GM12865 (cell line): ENCODE results near the gene DGCR2.

Source experiments
- DNase-seq: peaks from one replicate; pipeline ENCODE4 v3.0.0; 2010; ENCODE audit warnings: low read depth
- H3K4me3 ChIP-seq: 2 replicates; pipeline ENCODE4 v1.5.1; 2011; ENCODE audit warnings: mild to moderate bottlenecking, low read depth, low read length, control low read depth
- TF ChIP-seq, protein P1 (sequence below): IDR thresholded peaks from 2 replicates; pipeline ENCODE4 v1.5.1; 2011; ENCODE audit warnings: low read length, control low read depth, low read depth, inconsistent platforms; ENCODE audit not compliant: insufficient read depth; ENCODE audit errors: missing control alignments

The DGCR2 gene

DNA sequence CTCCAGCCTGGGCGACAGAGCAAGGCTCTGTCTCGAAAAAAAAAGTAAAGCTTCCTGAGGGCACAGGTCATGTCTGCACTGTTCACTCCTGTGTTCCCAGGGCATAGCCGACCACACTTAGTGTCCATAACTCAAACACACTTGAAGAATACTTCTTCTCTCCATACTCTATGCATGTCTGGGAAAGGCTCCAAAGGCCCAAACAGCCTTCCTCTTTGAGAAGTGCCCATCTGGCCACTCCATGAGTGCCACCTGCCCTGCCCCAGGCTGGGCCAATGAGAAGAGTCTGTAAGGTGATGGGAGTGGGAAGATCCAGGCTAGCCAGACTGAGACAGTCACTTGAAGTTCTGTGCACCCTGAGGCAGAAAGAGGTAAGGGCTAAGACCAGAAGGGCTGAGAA is 24.7 kb downstream of the DGCR2 start:
- no peak for DNase-seq
- TF ChIP-seq, protein P1, sequence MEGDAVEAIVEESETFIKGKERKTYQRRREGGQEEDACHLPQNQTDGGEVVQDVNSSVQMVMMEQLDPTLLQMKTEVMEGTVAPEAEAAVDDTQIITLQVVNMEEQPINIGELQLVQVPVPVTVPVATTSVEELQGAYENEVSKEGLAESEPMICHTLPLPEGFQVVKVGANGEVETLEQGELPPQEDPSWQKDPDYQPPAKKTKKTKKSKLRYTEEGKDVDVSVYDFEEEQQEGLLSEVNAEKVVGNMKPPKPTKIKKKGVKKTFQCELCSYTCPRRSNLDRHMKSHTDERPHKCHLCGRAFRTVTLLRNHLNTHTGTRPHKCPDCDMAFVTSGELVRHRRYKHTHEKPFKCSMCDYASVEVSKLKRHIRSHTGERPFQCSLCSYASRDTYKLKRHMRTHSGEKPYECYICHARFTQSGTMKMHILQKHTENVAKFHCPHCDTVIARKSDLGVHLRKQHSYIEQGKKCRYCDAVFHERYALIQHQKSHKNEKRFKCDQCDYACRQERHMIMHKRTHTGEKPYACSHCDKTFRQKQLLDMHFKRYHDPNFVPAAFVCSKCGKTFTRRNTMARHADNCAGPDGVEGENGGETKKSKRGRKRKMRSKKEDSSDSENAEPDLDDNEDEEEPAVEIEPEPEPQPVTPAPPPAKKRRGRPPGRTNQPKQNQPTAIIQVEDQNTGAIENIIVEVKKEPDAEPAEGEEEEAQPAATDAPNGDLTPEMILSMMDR, result no peak
- H3K4me3 ChIP-seq, result no peak overlapping the region

DNA sequence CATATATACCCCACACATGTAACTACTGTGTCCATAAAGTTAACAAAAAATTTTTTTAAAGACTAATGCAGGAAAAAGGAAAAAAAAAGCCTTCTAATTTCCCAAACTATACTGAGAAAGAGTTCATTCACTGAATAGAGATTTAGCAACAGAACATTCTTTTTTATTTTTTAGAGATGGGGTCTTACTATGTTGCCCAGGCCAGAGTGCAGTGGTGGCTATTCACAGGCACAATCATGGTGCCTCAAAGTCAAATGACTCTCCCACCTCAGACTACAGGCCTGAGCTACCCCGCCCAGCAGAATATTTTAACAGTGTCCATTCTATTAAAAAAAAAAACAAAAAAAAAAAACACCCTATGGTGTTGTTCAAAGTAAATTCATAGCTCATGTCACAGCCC is 25.7 kb downstream of the DGCR2 start:
- DNase-seq, result no peak
- TF ChIP-seq, protein P1, result no peak
- no peak overlapping the region for H3K4me3 ChIP-seq

DNA sequence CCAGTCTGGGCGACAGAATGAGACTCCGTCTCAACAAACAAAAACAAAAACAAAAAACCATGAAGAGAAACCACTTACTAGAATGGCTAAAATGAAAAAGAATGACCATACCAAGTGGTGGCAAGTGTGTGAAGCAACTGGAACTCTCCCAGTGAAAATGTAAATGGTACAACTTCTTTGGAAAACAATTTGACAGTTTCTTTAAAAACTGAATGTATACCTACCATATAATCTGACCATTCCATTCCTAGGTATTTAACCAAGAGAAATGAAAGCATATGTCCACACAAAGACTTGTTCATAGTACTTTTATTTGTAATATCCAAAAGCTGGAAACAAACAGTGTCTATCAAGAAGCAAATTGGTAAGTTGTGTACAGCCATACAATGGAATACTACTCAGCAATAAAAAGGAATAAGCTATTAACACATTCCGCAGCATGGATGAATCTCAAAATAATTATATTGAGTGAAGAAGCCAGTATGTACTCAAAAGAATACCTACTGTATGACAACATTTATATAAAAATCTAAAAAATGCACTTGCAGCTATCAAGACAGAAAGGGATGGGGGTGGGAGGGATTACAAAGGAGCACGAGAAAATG is 27.7 kb downstream of the DGCR2 start:
- DNase-seq, result no peak
- TF ChIP-seq, protein P1, result no peak

DNA sequence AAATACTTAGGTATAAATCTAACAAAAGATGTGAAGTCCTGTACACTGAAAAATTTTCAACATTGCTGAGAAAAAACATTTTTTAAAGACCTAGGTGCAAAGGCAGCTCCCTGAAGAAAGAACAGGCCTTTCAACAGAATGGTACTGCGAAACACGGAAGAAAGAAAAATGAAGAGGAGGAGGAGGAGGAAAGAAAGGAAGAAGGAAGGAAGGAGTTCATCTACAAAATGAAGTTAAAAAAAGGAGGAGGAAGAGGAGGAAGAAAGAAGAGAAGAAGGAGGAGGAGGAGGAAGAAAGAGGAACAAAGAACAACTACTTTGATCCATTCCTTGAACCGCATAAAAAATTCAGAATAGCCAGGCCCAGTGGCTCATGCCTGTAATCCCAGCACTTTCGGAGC is 29.5 kb downstream of the DGCR2 start:
- H3K4me3 ChIP-seq, result no peak overlapping the region
- DNase-seq, result no peak
- TF ChIP-seq, protein P1, result no peak

More for the DNA sequence above, 27.7 kb downstream of the DGCR2 start:
- H3K4me3 ChIP-seq, result no peak overlapping the region

DNA sequence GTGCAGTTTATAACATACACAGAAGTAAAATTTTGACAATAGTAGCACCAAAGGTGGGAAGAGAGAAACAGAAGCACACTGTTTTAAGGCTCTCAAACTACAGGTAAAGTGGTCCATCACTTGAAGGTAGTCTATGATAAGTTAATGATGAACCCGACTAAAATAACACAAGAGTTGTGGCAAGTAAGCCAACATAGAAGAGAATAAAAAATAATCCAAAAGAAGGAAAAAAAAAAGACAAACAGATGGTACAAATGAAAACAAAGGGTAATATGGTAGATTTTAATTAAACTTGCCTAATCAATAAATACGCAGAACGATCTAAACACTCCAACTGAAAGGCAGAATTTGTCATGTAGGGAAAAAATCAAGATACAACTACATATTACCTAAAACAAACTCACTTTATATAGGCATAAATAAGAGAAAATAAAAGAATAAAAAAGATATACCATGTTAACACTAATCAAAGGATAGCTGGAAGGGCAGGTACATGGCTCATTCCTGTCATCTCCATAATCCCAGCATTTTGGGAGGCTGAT is 31.6 kb downstream of the DGCR2 start:
- DNase-seq, result no peak
- no peak overlapping the region for H3K4me3 ChIP-seq
- TF ChIP-seq, protein P1, result no peak

DNA sequence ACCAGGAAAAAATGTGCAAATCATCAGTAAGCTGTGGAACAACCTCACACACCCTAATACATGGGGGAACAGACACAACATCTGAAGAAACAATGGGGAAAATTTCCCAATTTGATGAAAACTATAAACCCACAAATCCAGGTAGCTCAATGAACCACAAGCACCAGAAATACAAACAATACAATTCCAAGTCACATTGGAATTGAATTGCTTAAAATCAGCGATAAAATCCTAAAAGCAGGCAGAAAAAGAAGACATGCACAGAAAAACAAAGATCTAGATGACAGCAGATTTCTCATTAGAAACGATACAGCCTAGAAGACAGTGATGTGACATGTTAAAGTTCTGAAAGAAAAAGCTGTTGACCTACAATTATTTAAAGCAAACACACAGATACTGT is 32.0 kb downstream of the DGCR2 start:
- DNase-seq, result no peak
- no peak overlapping the region for H3K4me3 ChIP-seq
- TF ChIP-seq, protein P1, result no peak
